HG02678 (cell line): ENCODE results near the gene MARS1.
"Not testable (repeated sequence)": the region's sequence is repeated elsewhere in the genome, so short reads cannot be mapped to it uniquely, and the experiment has no call there.

Source experiments
- ATAC-seq: cut with Tn5 transposase; IDR thresholded peaks from one replicate; pipeline ENCODE4 v1.9.1; 2021; ENCODE audit warnings: mild to moderate bottlenecking, moderate library complexity; ENCODE audit not compliant: unreplicated experiment

MARS1 gene

DNA sequence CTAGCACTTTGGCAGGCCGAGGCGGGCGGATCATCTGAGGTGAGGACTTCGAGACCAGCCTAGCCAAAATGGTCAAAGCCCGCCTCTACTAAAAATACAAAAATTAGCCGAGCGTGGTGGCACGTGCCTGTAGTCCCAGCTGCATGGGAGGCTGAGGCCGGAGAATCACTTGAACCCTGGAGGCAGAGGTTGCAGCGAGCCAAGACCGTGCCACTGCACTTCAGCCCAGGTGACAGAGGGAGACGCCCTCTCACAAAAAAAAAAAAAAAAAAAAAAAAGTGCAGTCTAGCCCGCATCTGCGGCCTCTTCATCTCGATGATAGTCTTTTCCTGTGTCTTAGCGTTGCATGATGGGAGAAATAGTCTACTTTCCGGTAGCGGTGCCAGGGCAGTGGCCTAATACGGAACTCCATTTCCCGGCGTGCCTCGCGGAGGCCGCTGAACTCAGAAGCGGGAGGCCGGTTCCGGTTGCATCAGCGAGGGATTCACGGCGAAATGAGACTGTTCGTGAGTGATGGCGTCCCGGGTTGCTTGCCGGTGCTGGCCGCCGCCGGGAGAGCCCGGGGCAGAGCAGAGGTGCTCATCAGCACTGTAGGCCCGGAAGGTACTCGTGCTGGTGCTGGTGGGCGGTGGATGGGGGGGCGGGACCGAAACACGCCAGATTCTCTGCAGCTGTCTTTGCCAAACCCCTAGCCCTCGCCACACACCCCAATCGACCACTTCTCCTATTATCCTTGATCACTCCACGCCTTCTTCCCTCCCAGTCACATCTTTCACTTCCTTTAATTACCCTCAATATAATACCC lies at the start of gene MARS1:
Gene MARS1, plus strand, starts transcription at position 472 of the 805 bp plus-strand sequence. Its CDS starts 23 bp downstream, at position 495.
- peak; percentile 98 for ATAC-seq

DNA sequence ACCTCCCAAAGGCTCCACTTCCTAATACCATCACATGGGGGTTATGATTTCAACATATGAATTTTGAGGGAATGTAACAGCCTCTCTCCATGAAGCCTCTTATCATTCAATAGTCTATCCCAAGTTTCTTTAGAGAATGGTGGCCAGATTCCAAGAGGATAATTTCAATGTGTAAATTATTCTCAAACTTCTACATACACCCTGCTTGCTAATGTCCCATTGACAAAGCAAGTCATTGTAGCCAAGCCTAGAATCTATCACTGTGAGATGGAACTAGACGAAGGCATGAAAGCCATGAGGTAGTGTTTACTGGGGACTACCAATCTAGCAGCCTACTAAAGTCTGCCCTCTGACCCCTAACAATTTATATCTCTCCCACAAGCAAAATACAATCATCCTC lies 49.5 kb upstream of the MARS1 start:
- ATAC-seq, result no peak

DNA sequence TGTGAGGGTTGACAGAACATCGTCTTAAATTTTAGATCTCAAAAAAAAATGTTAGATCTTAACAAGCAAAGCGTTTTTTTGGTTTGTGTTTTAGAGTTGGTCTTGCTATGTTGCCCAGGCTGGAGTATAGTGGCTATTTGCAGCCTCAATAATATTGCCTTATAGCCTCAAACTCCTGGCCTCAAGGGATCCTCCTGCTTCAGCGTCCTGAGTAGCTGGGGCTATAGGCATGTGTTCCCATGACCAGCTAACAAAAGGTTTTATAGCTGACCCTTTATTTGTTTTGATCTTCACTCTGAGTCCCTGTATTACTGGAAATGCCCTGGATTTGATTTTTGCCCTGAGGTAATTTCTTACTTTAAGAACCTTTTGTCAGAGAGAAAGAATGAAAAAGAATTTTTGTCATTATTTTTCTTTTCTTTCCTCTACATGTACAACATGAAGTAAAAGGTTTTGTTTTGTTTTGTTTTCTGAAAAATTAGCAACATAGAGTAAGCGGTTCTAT lies 48.1 kb upstream of the MARS1 start:
- ATAC-seq, result no peak

DNA sequence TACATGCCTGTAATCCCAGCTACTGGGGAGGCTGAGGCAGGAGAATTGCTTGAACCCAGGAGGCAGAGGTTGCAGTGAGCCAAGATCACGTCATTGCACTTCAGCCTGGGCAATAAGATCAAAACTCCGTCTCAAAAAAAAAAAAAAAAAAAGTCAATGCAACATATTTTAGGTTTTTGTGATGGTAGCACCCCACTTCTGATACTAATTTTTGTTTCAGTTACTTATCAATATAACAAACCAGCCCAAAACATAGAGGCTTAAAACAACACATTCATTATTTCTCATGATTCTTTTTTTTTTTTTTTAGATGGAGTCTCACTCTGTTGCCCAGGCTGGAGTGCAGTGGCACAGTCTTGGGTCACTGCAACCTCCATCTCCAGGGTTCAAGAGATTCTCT lies 46.5 kb upstream of the MARS1 start:
- ATAC-seq, result not testable (repeated sequence)

DNA sequence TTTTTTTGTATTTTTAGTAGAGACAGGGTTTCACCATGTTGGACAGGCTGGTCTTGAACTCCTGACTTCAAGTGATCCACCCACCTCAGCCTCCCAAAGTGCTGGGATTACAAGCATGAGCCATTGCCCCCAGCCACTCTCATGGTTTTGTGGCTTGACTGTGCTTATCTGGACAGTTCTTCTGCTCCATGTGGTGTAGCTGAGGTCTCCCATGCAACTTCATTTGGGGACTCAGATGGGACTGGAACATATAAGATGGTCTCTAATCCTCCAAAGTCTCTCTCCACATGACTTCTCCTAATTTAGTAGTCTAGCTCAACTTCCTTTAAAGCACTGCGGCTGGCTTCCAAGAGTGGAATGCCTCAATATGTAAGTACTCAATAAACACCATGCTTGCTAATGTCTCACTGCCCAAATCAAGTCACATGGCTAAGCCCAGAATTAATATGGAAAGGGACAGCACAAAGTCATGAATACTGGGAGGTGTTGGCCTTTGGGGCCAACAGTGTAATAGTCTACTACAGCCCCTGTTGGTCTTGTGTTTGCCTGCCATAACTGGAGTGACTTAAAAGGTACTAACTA lies 45.9 kb upstream of the MARS1 start:
- ATAC-seq, result no peak

DNA sequence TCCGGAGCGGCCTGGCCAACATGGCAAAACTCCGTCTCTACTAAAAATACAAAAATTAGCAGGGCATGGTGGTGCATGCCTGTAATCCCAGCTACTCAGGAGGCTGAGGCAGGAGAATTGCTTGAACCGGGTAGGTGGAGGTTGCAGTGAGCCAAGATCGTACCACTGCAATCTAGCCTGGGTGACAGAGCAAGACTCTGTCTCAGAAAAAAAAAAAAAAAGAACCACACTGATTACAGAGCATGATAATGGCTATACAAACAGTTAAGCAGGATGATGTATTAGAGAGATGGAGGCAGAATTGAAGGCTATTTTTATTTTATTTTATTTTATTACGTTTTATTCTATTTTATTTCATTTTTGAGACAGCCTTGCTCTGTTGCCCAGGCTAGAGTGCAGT lies 43.5 kb upstream of the MARS1 start:
- ATAC-seq, result not testable (repeated sequence)

DNA sequence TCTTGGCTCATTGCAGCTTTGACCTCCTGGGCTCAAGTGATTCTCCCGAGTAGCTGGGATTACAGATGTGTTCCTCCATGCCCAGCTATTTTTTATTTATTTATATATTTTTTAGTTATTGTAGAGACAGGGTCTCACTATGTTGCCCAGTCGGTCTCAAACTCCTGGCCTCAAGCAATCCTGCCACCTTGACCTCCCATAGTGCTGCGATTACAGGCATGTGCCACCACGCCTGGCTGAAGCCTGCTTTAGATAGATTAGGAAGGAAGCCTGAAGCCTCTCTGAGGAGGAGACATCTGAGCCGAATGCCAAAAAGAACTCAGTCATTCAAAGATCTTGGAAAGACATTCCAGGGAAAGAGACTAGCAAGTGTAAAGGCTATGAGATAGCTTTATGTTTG lies 43.1 kb upstream of the MARS1 start:
- no peak for ATAC-seq

DNA sequence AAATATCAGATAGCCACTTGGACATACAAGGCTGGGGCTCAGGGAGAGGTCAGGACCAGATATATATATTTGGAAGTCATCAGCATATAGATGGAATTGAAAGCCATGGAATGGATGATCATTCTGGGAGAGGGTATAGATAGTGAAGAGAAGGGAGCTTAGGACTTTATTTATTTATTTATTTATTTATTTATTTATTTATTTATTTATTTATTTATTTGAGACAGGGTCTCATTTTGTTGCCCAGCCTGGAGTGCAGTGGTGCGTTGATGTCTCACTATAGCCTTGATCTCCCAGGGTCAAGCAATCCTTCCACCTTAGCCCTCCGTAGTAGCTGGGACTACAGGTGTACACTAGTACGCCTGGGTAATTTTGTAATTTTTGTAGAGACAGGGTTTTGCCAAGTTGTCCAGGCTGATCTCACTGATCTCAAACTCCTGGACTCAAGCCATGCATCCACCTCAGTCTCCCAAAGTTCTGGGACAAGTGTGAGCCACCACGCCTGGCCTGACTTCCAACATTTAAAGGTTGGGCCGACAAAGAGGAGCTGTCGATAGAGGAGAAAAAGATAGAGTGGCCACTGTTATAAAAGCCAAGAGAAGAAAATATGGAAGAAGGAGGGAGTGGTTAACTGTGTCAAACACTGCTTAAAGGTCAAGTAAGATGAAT lies 41.4 kb upstream of the MARS1 start:
- no peak for ATAC-seq

DNA sequence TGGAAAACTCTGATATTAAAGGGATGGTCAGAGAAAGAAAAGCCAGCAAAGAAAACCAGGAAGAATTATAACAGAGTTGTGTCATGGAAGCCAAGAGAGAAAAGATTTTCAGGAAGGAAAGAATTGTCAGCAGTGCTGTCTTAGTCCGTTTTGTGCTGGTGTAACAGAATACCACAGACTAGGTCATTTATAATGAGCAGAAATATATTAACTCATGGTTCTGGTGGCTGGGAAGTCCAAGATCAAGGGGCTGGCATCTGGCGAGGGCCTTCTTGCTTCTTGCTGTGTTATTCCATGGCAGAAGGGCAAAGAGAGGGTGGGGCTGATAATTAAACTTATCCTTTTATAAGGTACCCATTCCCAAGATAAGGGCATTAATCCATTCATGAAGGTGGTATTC lies 39.2 kb upstream of the MARS1 start:
- ATAC-seq, result no peak

DNA sequence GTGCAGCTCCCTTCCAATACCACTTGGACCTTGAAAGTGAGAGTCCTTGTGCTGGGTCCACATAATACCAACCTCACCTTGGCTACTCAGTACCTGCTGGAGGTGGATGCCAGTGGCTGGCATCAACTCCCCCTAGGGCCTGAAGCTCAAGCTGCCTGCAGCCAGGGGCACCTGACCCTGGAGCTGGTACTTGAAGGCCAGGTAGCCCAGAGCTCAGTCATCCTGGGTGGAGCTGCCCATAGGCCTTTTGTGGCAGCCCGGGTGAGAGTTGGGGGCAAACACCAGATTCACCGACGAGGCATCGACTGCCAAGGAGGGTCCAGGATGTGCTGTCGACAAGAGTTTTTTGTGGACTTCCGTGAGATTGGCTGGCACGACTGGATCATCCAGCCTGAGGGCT lies 38.5 kb upstream of the MARS1 start:
- no peak for ATAC-seq

DNA sequence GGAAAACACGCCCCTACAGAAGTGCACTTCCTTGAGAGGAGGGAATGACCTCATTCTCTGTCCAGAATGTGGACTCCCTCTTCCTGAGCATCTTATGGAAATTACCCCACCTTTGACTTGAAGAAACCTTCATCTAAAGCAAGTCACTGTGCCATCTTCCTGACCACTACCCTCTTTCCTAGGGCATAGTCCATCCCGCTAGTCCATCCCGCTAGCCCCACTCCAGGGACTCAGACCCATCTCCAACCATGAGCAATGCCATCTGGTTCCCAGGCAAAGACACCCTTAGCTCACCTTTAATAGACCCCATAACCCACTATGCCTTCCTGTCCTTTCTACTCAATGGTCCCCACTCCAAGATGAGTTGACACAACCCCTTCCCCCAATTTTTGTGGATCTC lies 37.8 kb upstream of the MARS1 start:
- ATAC-seq, result no peak

DNA sequence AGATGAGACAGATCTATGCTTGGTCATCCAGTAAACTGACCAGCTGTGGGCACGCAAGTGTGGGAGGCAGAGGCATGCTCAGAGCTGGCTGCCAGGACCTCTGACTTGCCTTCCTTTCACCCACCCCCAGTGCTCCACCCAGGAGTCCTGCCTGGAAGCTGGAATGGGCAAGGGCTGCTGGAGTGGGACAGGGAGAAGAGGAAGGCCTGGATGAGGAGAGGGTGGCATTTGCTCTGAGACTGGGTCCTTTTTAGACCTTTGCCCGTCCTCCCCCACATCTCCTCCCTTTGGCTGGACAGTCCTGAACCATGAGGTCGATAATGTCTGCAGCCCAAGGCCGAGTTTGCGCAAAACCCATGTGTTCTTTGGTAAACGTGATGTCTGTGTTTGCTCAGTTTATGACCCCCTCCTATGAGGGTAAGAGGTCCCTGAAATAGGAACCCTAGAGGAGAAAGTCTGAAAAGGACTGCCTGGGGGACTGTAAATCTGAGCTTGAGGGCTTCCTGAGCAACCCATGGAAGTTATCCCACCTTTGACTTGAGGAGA lies 36.6 kb upstream of the MARS1 start:
- ATAC-seq, result no peak

DNA sequence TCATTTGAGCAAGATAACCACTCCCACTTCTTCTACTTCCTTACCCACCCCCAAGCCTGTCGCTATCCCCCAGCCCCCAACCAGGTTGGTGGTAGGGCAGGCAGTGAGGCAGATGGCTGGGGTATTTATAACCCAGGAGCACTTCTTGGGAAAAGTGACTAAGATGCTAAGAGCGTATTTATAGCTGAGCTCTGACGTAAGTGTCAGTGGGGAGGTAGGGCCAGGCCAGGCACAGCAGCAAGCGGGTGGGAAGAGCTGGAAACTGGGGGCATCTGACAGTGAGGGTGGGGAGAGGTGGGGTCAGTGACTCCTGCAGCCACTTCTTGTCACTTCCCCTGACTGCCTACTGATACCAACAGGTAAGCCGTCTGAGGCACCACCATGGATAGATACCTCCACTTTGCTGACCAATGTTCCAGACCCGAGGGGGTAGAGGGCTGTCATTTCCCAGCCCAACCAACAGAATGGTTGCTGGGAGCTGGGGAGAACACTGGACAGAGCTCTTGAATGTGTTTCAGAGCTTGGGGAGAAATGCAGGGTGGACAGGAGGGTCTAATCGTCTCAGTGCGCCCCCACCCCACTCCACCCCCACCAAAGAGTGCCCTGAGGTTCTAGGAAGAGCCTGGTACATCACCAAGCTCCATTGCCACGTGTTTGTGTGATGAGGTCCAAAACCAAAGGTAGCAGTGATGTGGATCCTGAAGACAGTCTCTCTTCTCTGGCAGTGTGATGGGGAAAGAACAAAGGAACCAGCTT lies 35.5 kb upstream of the MARS1 start:
- no peak for ATAC-seq

DNA sequence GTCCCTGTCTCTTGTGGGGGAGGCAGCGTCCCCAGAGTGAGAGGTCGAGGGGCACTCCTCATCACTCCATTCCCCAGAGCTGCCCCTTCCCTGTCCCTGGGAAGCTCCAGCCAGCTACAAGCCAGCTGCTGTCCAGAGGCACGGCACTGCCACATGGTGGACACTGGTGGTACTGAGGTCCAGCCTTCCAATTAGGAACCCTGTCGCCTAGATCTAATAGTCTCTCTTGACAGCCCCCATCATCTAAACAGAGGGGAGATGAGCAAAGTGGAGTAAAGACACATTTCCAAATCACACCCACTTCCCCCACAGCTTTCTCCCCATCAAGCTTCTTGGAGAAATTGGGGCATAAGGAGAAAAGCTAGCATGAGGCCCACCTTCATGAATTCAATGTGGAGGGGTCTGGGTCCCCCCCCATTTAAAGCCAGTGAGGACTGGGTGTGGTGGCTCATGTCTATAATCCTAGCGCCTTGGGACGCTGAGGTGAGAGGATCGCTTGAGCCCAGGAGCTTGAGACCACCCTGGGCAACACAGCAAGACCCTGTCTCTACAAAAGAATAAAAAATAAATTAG lies 34.8 kb upstream of the MARS1 start:
- peak; percentile 56 for ATAC-seq

DNA sequence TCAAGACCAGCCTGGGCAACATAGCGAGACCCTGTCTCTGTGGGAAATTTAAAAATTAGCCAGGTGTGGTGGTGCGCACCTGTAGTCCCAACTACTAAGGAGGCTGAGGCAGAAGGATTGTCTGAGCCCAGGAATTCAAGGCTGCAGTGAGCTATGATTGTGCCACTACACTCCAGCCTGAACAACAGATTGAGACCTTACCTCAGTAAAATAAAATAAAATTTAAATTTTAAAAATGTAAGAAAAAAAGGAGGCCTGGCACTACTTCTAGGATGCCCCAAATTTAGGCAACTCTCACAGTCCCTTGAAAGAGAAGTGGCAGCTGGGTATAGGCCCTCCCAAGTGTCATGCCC lies 33.7 kb upstream of the MARS1 start:
- no peak for ATAC-seq

DNA sequence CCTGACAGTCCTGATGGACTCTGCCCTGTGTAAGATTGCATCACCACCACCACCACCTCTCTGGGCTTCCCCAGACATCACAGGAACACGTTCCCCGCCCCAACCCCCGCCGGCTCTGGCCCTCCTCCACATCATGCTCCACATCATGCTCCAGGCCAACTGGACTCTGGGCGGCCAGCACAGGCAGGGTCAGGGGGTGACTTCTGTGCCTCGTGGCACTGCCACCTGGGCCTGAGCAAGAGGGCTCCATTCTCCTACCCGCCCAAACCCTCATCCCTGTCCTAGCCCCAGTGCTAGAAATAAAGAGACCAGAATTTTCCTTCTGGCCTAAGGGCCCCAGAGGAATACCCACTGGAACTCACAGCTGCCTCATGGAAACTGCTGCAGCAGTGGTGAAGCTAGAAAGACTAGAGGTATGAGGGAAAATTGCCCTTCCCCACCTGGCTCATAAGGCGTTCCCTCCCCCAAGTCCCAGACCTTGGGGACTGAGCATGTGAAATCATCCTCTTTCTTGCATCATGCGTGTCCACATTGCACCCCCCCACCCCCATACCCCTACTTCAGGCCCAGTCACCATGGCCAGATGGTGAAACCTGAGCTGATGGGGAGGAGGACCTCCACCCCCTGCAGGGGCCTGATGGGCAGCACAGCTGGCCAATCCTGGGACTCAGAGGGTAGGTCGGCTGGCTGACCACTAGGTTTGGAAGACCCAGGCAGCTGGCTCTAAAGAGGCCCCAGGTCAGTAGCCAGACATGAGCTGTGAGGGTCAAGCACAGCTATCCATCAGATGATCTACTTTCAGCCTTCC lies 33.1 kb upstream of the MARS1 start, which contains the start of gene INHBE:
Gene INHBE, plus strand, starts transcription at position 742 of the 808 bp plus-strand sequence. CDS start 230 bp downstream, outside the sequence.
- no peak for ATAC-seq

DNA sequence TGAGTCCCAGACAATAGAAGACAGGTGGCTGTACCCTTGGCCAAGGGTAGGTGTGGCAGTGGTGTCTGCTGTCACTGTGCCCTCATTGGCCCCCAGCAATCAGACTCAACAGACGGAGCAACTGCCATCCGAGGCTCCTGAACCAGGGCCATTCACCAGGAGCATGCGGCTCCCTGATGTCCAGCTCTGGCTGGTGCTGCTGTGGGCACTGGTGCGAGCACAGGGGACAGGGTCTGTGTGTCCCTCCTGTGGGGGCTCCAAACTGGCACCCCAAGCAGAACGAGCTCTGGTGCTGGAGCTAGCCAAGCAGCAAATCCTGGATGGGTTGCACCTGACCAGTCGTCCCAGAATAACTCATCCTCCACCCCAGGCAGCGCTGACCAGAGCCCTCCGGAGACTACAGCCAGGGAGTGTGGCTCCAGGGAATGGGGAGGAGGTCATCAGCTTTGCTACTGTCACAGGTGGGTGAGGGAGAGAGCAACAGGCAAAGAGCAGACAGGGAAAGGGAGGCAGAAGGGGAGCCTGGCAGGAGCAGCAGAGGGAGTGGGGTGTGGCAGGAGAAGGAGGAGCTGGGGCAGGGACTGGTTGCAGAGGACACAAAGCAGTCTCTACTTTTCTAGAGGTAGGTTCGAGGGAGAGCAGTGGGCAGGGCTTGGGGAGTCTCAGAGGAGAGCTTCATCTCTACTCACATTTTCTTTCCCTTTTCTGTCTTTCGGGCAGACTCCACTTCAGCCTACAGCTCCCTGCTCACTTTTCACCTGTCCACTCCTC lies 32.3 kb upstream of the MARS1 start:
- ATAC-seq, result no peak

DNA sequence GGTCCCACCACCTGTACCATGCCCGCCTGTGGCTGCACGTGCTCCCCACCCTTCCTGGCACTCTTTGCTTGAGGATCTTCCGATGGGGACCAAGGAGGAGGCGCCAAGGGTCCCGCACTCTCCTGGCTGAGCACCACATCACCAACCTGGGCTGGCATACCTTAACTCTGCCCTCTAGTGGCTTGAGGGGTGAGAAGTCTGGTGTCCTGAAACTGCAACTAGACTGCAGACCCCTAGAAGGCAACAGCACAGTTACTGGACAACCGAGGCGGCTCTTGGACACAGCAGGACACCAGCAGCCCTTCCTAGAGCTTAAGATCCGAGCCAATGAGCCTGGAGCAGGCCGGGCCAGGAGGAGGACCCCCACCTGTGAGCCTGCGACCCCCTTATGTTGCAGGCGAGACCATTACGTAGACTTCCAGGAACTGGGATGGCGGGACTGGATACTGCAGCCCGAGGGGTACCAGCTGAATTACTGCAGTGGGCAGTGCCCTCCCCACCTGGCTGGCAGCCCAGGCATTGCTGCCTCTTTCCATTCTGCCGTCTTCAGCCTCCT lies 31.6 kb upstream of the MARS1 start:
- ATAC-seq, result peak; percentile 32
